Activated CD4-positive, alpha-beta T cell treated with anti-CD3 and anti-CD28 coated beads, Interleukin-2, amount 50 U/mL, for 24 hours (primary cell): ENCODE results near the gene FAM114A1.
A peak's percentile ranks its signal among the peaks of the same experiment; 100 is the strongest.
"Not testable (repeated sequence)": the region's sequence is repeated elsewhere in the genome, so short reads cannot be mapped to it uniquely, and the experiment has no call there.

Source experiments
- DNase-seq, 2 donors: peaks; one replicate each; pipeline ENCODE4 v3.0.0-alpha.2; 2020; ENCODE audit warnings: low read depth in 1 of 2, low spot score in 1 of 2

Gene FAM114A1

GRCh38 chr4:38930707-38931106 lies 63.1 kb downstream of the FAM114A1 start:
- no peak for DNase-seq

GRCh38 chr4:38931125-38931524 lies 63.5 kb downstream of the FAM114A1 start:
- no peak for DNase-seq

GRCh38 chr4:38935391-38936073 lies 67.9 kb downstream of the FAM114A1 start:
- no peak for DNase-seq

GRCh38 chr4:38939165-38939564 lies 71.6 kb downstream of the FAM114A1 start:
- DNase-seq, result no peak

GRCh38 chr4:38940476-38940875 lies 72.9 kb downstream of the FAM114A1 start:
- DNase-seq, result no peak

- DNase-seq, result not testable (repeated sequence)
Observed at GRCh38 chr4:38941906-38942305, 74.3 kb downstream of the FAM114A1 start.

- no peak for DNase-seq
Observed at GRCh38 chr4:38943343-38943742, 75.7 kb downstream of the FAM114A1 start.

- no peak for DNase-seq
Observed at GRCh38 chr4:38944440-38944839, 76.8 kb downstream of the FAM114A1 start.

GRCh38 chr4:38946919-38947318 lies 79.3 kb downstream of the FAM114A1 start:
- no peak for DNase-seq

GRCh38 chr4:38948551-38948950 lies 80.9 kb downstream of the FAM114A1 start:
- DNase-seq, result no peak

GRCh38 chr4:38949411-38950051 lies 81.9 kb downstream of the FAM114A1 start:
- peak in 1 of 2 donors; percentile 5 for DNase-seq

GRCh38 chr4:38950159-38950558 lies 82.6 kb downstream of the FAM114A1 start:
- no peak for DNase-seq

GRCh38 chr4:38950734-38951133 lies 83.1 kb downstream of the FAM114A1 start:
- no peak for DNase-seq

- no peak for DNase-seq
Observed at GRCh38 chr4:38951598-38951997, 84.0 kb downstream of the FAM114A1 start.

GRCh38 chr4:38952017-38952416 lies 84.4 kb downstream of the FAM114A1 start:
- no peak for DNase-seq

GRCh38 chr4:38954727-38955126 lies 87.1 kb downstream of the FAM114A1 start:
- no peak for DNase-seq

- DNase-seq, result no peak
Observed at GRCh38 chr4:38955957-38956356, 88.4 kb downstream of the FAM114A1 start.

- no peak for DNase-seq
Observed at GRCh38 chr4:38957261-38957815, 89.7 kb downstream of the FAM114A1 start.

- peak in 1 of 2 donors; percentile 14 for DNase-seq
Observed at GRCh38 chr4:38957893-38958292, 90.3 kb downstream of the FAM114A1 start.

GRCh38 chr4:38958453-38959190 lies 91.0 kb downstream of the FAM114A1 start:
- no peak for DNase-seq

GRCh38 chr4:38959248-38959647 lies 91.6 kb downstream of the FAM114A1 start:
- not testable (repeated sequence) for DNase-seq
